NCI-H774 (cell line): ENCODE measurements around the gene CLTCL1.

ENCODE experiments used
- DNase-seq: peaks from one replicate; lab custom pipeline; 2025; lab: John Stamatoyannopoulos, UW

The CLTCL1 gene

DNA sequence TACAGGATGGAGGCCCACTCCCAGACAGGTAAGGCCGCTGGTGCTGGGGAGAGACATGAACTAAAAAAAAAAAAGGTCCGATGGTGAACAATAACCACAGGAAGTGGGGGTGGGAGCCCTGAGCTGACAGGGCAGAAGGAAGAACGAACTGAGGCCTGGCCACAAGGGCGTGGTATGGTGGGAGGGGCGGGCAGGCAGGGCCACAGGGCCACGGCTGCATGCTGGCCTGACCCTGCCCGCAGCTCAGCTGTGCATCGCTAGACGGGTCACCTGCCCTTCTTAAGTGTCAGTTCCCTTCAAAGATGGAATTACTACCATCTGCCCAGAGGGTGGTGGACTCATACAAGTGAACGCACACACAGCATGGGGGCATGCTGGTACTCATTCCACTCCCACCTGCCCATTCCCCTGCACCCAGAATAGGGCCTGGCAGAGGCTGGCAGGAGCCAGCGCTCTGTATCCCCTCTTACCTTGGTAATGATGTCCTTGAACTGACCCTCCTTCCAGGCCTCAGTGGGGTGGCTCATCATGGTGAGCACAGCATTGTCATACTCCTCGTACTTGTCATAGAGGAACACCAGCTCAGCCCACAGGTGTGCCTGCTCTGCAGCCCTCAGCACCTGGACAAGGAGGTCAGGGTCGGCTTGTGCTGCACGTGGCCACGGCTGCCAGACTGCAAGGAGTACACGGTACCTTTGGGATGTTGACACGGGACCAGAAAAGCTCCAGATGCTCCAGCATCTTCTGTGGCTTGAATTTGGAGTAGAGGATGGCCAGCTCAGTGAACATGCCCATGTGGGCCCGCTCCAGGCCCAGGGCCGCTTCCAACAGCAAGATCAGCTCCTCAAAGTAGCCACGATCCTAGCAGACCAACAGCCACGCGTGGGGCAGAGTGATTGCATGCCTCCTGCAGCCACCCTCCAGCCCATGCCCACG, 95.5 kb downstream of the CLTCL1 start:
- DNase-seq = no peak

DNA sequence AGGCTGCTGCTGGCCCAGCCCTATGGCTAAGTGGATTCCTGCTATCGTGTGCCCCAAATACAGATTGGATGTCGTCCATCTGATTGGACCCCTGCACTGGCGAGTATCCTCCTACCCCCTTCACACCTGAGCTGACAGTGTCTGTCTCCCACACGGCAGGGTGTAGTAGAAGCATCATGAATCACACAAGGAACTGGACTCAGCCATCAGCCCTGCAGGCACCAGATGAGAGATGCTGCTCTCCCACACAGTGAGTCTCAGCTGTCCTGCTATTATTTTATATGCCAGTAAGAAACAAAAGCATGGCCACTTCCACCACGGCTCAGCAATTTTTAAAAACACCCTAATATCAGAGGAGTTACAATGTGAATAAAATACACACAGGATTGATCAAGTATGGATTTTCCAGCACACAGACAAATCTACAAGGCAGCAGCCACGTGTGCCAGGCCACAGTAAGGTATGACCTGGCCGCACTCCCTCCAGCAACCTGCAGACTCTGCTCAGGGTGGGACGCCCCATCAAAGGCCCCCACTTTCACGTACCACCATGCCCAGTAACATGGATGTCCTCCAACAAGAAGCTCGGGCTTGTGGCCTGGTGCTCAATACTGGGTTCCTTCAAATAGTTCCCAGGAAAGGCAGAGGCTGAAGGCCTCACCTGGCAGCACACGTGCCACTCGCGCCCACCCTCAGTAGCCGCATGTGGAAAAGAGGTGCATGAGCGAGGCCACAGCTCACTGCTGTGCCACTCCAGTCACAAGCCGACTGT, 96.6 kb downstream of the CLTCL1 start:
- DNase-seq = no peak

DNA sequence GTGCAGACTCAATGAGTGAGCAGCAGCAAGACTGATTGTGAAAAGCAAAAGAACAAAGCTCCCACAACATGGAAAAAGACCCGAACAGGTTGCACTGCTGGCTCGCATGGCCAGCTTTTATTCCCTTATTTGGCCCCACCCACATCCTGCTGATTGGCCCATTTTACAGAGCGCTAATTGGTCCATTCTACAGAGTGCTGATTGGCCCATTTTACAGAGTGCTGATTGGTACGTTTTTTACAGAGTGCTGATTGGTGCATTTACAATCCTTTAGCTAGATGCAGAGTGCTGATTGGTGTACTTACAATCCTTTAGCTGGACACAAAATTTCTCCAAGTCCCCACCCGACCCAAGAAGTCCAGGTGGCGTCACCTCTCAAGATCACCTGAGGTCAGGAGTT, 97.6 kb downstream of the CLTCL1 start:
- no peak for DNase-seq

DNA sequence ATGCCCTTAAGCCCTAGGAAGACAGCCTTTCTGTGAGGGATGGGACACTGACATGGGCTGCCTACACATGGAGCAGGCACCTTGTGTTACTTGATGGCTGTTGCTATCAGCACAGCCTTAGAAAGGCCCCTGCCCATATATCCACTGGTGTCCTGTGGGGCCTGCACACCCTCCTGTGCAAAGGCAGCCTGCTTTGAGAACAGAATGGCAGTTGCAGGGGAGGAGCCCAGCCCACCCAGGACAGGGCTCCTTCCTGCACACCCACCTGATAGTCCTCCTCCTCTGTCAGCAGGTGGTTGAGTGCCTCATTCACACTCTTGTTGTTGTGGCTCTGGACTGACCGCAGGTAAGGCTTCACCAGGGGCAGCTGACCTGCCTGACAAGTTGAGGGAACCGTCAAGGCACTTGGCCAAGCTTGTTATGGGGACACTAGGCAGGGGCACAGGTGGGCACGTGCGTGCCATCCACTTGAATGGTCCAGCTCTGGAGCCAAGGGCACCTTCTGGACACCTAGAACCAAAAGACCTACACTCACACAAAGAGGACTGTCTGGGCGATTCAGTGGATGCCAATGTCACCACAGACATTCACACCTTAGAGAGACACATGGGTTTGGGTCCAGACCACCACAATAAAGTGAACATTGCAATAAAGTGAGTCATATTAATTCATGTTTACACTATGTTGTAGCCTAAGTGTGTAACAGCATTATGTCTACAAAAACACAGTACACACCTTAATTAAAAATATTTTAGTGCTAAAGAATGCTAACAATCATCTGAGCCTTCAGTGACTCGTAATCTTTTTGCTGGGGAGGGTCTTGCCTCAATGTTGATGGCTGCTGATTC, 103.6 kb downstream of the CLTCL1 start:
- no peak for DNase-seq

DNA sequence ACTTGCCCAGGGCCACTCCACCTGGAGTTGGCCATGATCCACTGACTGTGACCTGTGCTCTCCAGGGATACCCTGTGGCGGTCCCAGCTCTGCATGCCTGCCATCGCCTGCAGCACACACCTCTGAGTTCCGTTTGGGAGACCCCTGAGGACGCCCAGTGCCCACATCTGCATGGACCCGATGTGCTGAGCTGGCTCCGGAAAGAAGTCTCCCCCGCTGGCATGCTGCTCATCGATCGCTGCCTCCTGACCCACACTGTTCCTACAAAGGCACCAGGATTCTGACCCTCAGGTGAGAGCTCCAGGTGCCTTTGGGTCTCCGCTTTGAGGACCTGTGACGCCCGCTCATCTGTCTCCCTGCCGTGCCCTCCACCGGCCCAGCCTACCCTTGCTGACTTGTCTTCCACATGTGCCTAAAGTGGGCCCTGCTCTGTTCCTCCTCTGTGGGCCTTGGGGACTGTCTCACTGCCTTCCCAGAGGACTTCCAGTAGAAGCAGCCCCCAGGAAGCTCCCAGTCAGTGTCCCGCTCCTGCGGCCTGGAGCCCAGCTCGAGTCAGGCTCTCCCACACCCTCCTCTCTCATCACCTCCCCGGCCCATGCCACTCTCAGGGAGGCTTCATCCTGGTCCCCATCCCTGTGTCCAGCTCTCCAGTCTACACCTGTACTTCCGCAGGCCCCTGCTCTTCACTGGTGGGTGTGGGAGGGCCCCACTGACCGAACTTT, 107.1 kb downstream of the CLTCL1 start:
- DNase-seq = no peak

DNA sequence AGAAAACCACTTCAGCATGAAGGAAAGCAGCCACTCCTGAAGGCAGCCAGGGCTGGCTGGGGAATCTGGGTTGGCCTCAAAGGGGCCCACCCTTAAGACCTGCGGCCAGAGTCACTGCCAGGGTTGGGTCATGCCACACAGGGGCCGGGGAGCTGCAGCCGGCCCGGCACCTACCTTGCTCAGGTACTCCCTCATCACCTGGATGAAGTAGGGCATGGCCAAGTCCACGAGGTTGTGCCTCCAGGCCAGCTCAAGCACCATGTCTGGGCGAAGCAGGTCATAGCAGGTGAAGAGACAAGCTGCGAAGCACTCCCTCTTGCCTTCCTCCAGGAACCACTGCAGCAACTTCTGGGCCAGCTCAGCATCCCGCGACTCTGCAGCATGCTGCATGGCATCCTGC, 108.3 kb downstream of the CLTCL1 start:
- no peak for DNase-seq

DNA sequence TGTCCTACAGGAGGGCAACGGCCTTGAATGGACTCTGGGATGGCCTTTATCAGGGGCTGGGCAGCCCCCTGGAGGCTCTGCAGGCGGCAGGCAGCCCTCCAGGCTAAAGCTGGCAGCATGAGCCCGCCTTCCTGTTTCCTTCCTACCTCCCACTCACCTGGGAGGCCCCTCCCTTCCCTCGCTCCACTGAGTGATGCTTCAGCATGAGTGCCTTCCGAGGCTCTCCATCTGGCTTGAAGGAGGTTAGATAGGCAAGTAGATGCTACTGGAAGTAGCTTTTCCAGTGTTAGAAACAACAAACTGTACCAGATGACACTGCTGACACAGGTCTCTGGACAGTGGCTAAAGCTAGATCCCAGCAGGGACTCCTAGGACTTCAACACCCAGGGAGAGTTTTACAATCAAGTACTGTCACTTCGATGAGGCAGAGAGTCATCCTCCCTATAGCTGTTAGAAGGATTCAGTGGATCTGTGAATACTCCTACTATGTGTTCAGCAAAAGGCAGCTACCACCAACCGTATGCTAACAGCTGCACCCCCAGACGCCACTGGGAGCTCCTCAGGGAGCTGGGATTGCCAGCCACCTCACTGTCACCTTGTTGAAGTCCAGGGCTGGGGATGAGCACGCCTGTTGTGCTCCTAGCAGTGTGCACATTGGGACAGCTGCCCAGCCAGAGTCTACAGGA, 108.9 kb downstream of the CLTCL1 start:
- no peak for DNase-seq

DNA sequence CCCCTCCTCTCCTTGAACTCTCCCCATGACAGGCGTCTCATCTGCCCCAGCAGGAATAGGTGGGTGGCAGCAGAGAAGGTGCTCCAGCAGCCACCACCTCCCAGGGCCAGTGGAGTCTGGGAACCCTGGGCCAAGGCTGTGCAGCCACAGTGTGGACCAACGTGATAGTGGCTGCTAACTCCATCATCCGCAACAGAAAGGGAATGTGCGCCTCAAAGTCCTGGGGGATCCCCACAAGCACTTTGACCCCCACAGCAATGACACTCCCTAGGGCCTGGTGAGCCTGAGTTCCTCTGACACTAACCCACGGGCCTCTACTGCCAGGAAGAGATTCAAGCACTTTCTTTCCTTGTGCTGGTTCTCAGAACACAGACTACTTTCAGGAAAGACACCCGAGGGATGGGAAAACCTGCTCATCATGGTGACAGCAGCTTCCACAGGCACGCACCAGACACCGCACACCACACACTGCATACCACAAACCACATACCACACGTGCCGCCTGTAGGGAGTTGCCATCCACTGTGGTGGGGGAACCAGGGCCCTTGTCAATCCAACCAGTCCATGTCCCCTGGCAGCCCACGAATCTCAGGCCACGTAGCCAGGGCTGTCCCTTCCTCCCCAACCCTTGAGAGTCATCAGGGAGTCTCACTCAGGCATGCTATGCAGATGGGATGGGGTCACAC, 109.6 kb downstream of the CLTCL1 start:
- DNase-seq = no peak

DNA sequence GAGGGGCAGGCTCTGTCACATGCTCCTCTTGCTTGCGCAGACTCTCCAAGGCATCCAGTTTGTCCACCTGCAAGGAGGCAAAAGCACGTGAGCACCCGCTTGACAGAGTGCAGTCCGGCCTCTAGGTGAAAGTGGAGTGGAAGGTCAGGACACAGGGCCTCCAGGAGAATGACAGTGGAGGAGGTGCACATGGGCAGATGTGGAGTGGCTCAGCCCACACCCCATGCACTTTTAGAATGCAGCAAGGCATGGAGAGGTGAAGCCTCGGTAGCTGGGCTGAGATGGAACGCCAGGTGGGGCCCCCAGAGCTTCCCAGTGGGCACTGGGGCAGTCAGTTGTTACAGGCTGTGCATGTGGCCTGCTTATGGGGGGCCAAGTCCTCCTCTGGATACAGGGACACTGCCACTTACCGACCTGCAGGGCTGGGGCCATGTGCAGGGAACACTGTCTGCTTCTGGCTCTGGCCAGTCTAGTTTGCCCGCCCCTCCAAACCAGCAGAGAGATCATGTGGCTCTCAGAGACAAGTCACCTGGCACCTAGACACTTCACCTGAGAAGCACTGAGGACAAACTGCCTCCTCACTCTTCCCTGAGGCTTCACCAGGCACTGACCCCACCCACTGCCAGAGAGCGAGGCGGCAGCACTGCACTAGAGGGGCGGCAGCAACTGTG, 110.6 kb downstream of the CLTCL1 start:
- no peak for DNase-seq

DNA sequence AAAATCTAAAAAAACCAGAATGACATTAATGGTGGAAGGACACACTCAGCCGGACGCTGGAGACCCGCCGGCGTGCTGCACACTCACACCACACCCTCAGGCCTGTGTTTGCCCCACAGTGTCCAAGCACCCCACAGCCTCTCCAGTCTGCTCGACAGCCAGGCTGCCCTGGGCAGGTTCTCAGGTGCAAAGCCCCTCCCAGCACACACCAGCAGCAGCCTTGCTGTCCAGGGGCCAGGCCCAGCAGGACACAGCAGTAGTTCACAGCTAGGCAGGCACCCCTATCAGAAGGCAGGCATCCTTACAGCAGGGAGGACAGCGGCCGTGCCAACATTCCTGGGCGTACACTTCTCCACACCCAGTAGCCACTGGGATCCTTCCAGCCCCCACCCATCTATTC, 111.3 kb downstream of the CLTCL1 start:
- DNase-seq = no peak

DNA sequence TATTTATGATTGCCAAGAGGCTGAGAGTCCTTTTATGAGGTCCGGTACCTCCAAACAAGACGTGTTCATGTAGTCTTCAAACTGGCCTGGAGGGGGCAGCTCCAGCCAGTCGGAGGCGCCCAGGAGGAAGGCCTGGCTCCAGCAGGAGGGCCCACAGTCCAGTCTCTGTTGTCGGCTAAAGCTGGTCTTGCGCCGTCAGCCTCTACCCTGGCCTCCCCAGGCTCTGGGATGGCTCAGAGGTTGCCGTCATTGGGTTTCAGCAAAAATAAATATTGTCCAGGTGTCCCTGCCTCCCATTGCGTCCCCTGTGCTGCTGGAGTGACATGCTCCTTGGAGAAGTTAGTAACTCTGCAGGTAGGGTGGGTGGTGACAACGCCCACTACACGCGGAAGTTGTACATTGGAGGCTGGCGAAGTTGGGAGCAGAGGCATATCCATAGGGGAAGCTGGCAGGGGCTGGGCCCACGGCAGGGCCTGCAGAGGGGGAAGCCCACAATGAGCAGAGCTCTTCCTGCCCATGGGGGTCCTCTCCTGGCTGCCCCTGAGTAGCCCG, 111.9 kb downstream of the CLTCL1 start:
- peak; percentile 68 for DNase-seq

DNA sequence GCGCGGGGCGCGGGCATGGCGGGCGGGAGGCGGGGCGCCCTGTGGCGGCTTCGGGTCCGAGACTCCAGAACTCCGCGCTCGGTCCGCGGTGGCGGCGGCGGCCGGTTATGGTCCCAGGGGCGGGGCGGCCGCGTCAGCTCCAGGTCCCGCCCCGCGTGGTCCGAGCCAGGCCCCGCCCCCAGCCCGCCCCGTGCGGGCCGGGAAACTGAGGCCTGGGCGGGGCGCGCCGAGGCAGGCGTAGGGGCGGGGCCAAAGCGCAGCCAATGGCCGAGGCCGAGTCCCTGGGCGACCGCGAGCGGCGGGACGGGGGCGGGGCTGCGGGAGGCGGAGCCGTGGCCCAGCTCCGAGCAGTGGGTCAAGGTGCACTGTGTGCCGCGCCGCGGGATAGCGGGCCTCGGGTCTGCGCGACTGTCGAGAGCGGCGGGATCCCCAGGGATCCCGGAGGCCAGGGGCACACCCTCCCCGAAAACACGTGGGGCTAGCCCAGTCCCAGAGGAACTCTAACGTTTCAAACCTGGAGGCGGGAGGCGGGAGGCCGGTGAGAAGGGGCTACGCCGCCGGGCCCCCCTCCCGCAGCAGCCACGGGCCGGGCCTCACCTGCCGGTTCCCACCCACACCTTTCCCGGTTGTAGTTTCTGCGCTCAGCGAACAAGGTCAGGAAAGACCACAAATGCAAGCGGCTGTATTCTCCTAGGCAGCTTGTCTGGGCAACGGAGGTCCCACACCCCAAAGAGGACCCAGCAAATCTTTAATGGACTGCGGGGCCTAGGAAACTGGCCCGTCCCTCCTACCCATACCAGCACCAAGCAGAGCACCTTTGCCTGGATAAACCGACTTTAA, 112.6 kb downstream of the CLTCL1 start, which contains the start of gene SLC25A1:
TSS of gene SLC25A1 (minus strand) at position 80 of the 840 bp plus-strand sequence. CDS start at position 17, 63 bp downstream.
- peak; percentile 91 for DNase-seq

DNA sequence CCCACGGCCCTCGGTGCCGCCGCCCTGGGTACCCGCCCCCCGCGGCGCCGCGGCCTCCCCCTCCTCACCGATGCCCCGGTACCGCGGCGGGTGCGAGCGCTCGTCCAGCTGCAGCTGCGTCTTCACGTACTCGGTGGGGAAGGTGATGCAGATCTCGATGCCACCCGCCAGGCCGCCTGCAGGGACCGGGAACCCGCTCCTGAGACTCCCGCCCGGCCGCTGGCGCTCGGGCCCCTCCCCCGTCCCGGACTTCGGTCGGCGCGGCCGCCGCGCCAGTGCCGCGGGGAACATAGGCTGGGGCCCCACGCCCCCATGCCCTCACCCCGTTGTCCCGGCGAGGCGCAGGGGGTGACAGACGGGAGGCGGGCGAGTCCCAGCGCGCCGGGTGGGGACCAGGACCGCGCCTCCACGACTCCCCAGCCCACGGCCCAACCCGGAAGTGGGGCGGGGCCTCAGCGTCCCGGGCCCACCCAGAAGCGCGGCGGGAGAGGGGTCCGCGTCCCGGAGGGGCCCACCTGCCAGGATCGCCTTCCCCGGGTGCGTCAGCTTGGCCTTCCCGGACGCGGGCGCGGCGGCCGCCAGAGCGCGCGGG, 113.4 kb downstream of the CLTCL1 start:
- peak; percentile 52 for DNase-seq

DNA sequence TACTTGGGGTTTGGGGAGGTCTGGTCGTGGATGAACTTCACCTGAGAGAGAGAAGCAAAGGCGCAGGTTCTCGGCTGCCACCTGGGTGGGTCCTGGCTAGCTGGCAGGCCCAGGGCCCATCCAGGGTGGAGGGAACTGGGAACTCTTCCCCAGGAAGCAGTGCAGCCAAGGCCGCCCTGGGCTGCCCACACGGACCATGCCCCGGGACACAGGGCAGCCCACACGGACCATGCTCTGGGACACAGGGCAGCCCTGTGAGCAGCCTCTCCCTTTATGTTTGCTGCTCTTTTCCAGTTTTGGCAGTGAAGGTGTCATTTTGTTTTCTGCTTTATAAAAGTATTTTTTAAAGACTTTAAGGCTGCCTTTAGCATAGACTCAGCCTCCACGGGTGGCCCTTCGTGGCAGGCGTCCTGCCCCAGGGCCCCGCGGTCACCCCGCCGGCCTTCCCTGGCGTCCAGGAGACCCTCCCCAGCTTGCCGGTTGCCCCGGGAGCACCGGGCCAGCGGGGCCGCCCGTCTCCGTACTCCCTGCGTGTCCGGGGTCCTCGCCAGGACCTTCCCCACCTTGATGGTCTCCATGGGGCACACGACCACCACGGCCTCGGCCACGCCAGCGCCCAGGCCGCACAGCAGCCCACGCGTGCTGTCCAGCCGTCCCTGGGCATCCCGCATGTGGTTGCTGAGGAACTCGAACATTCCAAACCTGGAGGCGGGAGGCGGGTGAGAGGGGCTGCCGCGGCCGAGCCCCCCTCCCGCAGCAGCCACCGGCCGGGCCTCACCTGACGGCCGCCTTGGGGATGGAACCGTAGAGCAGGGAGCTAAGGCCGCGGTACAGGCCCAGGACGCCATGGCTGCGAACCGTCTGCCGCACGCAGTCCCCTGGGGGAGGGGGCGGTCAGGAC, 114.1 kb downstream of the CLTCL1 start:
- no peak for DNase-seq

DNA sequence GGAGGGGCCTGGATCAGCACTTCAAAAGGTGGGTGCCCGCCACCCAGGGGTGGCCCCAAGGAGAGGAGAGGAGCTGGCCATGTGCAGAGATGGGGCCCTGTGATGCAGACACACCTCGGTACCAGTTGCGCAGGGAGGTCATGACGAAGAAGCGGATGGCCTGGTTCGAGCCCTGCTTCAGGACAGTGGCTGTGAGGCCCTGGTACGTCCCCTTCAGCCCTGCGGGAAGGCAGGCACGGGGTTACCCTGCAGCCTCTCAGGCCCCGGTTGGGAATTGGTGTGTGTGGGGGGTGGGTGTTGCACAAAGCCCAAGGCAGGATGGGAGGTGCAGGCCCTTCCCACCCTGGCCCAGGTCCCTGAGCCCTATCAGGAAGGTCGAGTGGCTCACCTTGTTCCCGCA, 114.8 kb downstream of the CLTCL1 start:
- DNase-seq = no peak

DNA sequence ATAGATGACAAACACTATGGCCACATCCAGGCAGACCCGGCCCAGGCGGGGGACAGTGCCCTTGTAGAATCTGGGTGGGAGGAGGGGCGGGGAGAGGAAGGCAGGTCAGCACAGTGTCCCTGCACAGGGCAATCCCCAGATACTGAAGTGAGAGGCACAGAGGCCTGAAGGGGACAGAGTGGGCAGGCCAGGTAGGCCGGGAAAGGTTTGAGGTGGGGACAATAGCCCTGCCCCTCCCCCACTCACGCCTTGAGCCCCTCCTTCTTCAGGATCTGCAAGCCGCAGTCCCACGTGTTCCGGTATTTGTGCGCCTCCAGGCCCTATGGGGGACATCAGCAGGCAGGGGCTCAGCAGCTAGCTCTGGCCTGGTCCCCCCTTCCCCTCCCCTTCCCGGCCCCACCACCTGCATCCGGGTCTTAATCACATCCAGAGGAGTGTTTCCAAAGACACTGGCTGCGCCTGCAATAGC, 115.3 kb downstream of the CLTCL1 start:
- DNase-seq = no peak
